A549 (cell line): ENCODE results near the gene ZFP36L1. TPM values are rescaled to one million over a fixed set of nuclear protein-coding genes. Genes with fewer than 3 reads are reported as not detected.

Experiments used
- ATAC-seq, 2 experiments: fragments of 200-7000 bp in 1 of 2; fragments of >200 bp in 1 of 2; cut with Nextera tagmentation in 1 of 2; cut with Tn5 transposase in 1 of 2; 3 replicates each; pipeline versions ENCODE4 v1.8.0 to v1.9.1; 2018 to 2020; ENCODE audit warnings: mild to moderate bottlenecking in 1 of 2, moderate library complexity in 1 of 2
- CTCF ChIA-PET: fragments of 300-600 bp; sonication (Branson Sonifier 250); formaldehyde crosslinking; extraction: SDS; loops from one replicate; lab custom pipeline; 2021; ENCODE audit warnings: antibody characterized with exemption, inconsistent platforms; lab: Yijun Ruan, JAX
- POLR2A ChIA-PET: fragments of 350-600 bp; formaldehyde crosslinking; extraction: SDS; loops from one replicate; lab custom pipeline; 2021; ENCODE audit warnings: antibody characterized with exemption, inconsistent platforms; lab: Yijun Ruan, JAX
- DNase-seq, 2 experiments: peaks; one replicate each; pipeline versions ENCODE4 v3.0.0 to v3.0.0-alpha.2; 2011 to 2016; ENCODE audit warnings: low read depth in 1 of 2, low spot score in 1 of 2
- FAIRE-seq: peaks from 2 replicates; lab custom pipeline; 2011; peaks lifted over from hg19 to GRCh38; lab: Jason Lieb, UNC
- H3K27ac ChIP-seq, 2 experiments: fragments of >200 bp; sonication (Bioruptor Twin); formaldehyde crosslinking; 3 replicates each; pipeline ENCODE4 v1.5.1; 2016 to 2017
- H3K4me1 ChIP-seq: fragments of >200 bp; sonication (Bioruptor Twin); formaldehyde crosslinking; 3 replicates; pipeline ENCODE4 v1.6.1; 2016
- H3K4me2 ChIP-seq: fragments of >200 bp; sonication (Bioruptor Twin); formaldehyde crosslinking; 3 replicates; pipeline ENCODE4 v1.6.1; 2016
- H3K4me3 ChIP-seq: fragments of >200 bp; sonication (Bioruptor Twin); formaldehyde crosslinking; 3 replicates; pipeline ENCODE4 v1.5.1; 2016
- H3K9me3 ChIP-seq: fragments of >200 bp; sonication (Bioruptor Twin); formaldehyde crosslinking; 3 replicates; pipeline ENCODE4 v1.6.1; 2016
- BCL3 ChIP-seq: fragments of >200 bp; sonication (Bioruptor Twin); formaldehyde crosslinking; IDR thresholded peaks from 3 replicates; pipeline ENCODE4 v1.6.1; 2016
- EHMT2 ChIP-seq: fragments of 200-600 bp; sonication (generic); IDR thresholded peaks from 2 replicates; pipeline ENCODE4 v1.6.1; 2016; ENCODE audit warnings: antibody characterized with exemption, low read depth, mild to moderate bottlenecking, moderate library complexity
- ELK1 ChIP-seq: fragments of 150-350 bp; IDR thresholded peaks from 2 replicates; pipeline ENCODE4 v1.6.1; 2014; ENCODE audit warnings: low read depth, mild to moderate bottlenecking, low read length
- ESRRA ChIP-seq: fragments of 150-350 bp; IDR thresholded peaks from 2 replicates; pipeline ENCODE4 v1.6.1; 2014; ENCODE audit warnings: mild to moderate bottlenecking, low read length, borderline replicate concordance
- FOSL2 ChIP-seq, 2 experiments: fragments of 450-650 bp in 1 of 2; fragments of >200 bp in 1 of 2; sonication (Bioruptor Twin) in 1 of 2; formaldehyde crosslinking; IDR thresholded peaks; 2 replicates each; pipeline versions ENCODE4 v1.5.0 to v1.6.1; 2016 to 2020; ENCODE audit warnings: mild to moderate bottlenecking in 1 of 2, moderate library complexity in 1 of 2
- HES2 ChIP-seq: fragments of >200 bp; sonication (Bioruptor Twin); formaldehyde crosslinking; IDR thresholded peaks from 2 replicates; pipeline ENCODE4 v1.6.1; 2016
- HMGXB4 ChIP-seq: fragments of 250-450 bp; sonication (Bioruptor Pico); IDR thresholded peaks from 2 replicates; pipeline ENCODE4 v1.5.0; 2021; ENCODE audit warnings: mild to moderate bottlenecking, moderate library complexity, borderline replicate concordance
- JUNB ChIP-seq: fragments of >200 bp; sonication (Bioruptor Twin); formaldehyde crosslinking; IDR thresholded peaks from 2 replicates; pipeline ENCODE4 v1.6.1; 2016
- MAFK ChIP-seq: fragments of 450-650 bp; IDR thresholded peaks from 2 replicates; pipeline ENCODE4 v1.6.1; 2014; ENCODE audit not compliant: partially characterized antibody
- MAZ ChIP-seq: fragments of 150-350 bp; IDR thresholded peaks from 2 replicates; pipeline ENCODE4 v1.6.1; 2014; ENCODE audit warnings: antibody characterized with exemption, low read depth, low read length, borderline replicate concordance
- MYC ChIP-seq: IDR thresholded peaks from 2 replicates; pipeline ENCODE4 v1.6.1; 2012; ENCODE audit warnings: mild to moderate bottlenecking, inconsistent platforms, low read length, improper control_type of control experiment, borderline replicate concordance
- NFE2L2 ChIP-seq: fragments of 150-350 bp; conservative IDR thresholded peaks from 2 replicates; pipeline ENCODE4 v1.6.1; 2014; ENCODE audit warnings: low read length
- NPAS2 ChIP-seq: fragments of 250-450 bp; sonication (Bioruptor Pico); IDR thresholded peaks from 2 replicates; pipeline ENCODE4 v1.8.0; 2022; ENCODE audit warnings: mild to moderate bottlenecking, moderate library complexity, borderline replicate concordance
- NR3C1 ChIP-seq: fragments of >200 bp; sonication (Bioruptor Twin); formaldehyde crosslinking; IDR thresholded peaks from 3 replicates; pipeline ENCODE4 v1.6.1; 2017
- POLR2AphosphoS2 ChIP-seq: conservative IDR thresholded peaks from 2 replicates; pipeline ENCODE4 v1.6.1; 2012; ENCODE audit warnings: low read length, improper control_type of control experiment, inconsistent platforms
- REST ChIP-seq: fragments of 200-600 bp; sonication (generic); IDR thresholded peaks from 2 replicates; pipeline ENCODE4 v1.6.1; 2016; ENCODE audit warnings: antibody characterized with exemption, mild to moderate bottlenecking, moderate library complexity
- RNF2 ChIP-seq: fragments of 200-600 bp; sonication (generic); IDR thresholded peaks from 2 replicates; pipeline ENCODE4 v1.6.1; 2016; ENCODE audit warnings: low read depth, mild to moderate bottlenecking, antibody characterized with exemption, moderate library complexity, borderline replicate concordance
- SMC3 ChIP-seq: fragments of >200 bp; sonication (Bioruptor Twin); formaldehyde crosslinking; IDR thresholded peaks from 3 replicates; pipeline ENCODE4 v1.6.1; 2018; ENCODE audit warnings: inconsistent platforms
- ZFP36 ChIP-seq: fragments of 450-650 bp; IDR thresholded peaks from 2 replicates; pipeline ENCODE4 v1.6.1; 2014; ENCODE audit warnings: borderline replicate concordance; ENCODE audit not compliant: partially characterized antibody
- WGBS: methylation state at CpG from one replicate; pipeline ENCODE4 v1.1.6; 2017; ENCODE audit errors: missing lambda C conversion rate; 5-methylcytosine and 5-hydroxymethylcytosine counted together
- polyA plus RNA-seq, 4 experiments: library from polyadenylated mRNA; depleted of rRNA in 3 of 4; stranded (reverse); fragments of >200 nt; fragmentation: RNase III in 1 of 4; extraction: RNeasy Plus Mini Kit Qiagen cat#74134 plus additional on column Dnase treatment in 1 of 4; gene quantifications; 2 replicates in 3 of 4; 3 replicates in 1 of 4; pipeline ENCODE4 v1.2.3, GENCODE V29; 2011 to 2017

ZFP36L1 gene
- polyA plus RNA-seq, 2 of the 4 experiments (the other 2 are of a cell fraction): 76.4 to 114 TPM

- Histone ChIP-seq H3K4me3 (no peak overlapping the region), H3K9me3 (no peaks in the 10 kb centered on the region), H3K4me1 (peaks cover 47% of the 10 kb centered on the region), H3K4me2 (peak overlapping the region; percentile 71), H3K27ac (peak overlapping the region; percentile 97 to 100)
- FAIRE-seq: no peak
- TF ChIP-seq NPAS2 (CRISPR knock-in tag) (no peak), MAFK (no peak), HES2 (no peak), MAZ (no peak), RNF2 (no peak), ELK1 (no peak), REST (no peak)
- DNase-seq: no peak
- ChIA-PET CTCF (interaction anchor here (0.6 to 10.2 kb wide), 80 partner anchors 9 to 1300 kb away, joined by 3 to 162 read pairs (median 5); partner anchors contain the start of gene ZFP36L1), POLR2A (interaction anchor here (1.0 to 13.8 kb wide), 5 partner anchors 21 to 873 kb away, joined by 3 to 187 read pairs (median 6); partner anchors contain the start of gene ZFP36L1)
- 68% methylated on average over 13 of the region's 13 CpGs for WGBS
- ATAC-seq: no peak
These were observed 24.1 kb upstream of the ZFP36L1 start for GRCh38 chr14:68816943-68817430.

- ChIA-PET CTCF (interaction anchor here (0.5 to 10.2 kb wide), 84 partner anchors 9 to 983 kb away, joined by 3 to 162 read pairs (median 4); partner anchors contain the start of gene ZFP36L1), POLR2A (interaction anchor here (1.0 to 13.8 kb wide), 5 partner anchors 20 to 872 kb away, joined by 3 to 187 read pairs (median 6); partner anchors contain the start of gene ZFP36L1)
- Histone ChIP-seq H3K4me1 (peaks cover 47% of the 10 kb centered on the region), H3K9me3 (no peaks in the 10 kb centered on the region), H3K27ac (peak overlapping the region; percentile 97 to 100), H3K4me3 (peak overlapping the region; percentile 45), H3K4me2 (peak overlapping the region; percentile 71)
- ATAC-seq (peak; percentile 90 to 92), DNase-seq (peak; percentile 92 to 93), FAIRE-seq (no peak)
- WGBS: 10% methylated on average over 24 of the region's 82 CpGs
- TF ChIP-seq HES2 (no peak), HMGXB4 (peak; percentile 98), SMC3 (peak; percentile 97), NR3C1 (no peak), FOSL2 (IDR thresholded peaks at IDR 0.05) (no peak), FOSL2 (CRISPR knock-in tag; IDR thresholded peaks at IDR 0.05) (peak; percentile 36), REST (peak; percentile 66), ZFP36 (no peak), MYC (no peak; the same call in 1 of the 2 replicates), ESRRA (no peak), NPAS2 (CRISPR knock-in tag) (peak; percentile 83), BCL3 (0 out of 3 replicates have a peak, but pooled peaks have one; percentile 31), EHMT2 (no peak), POLR2AphosphoS2 (no peak), NFE2L2 (no peak), JUNB (no peak)
These were observed 23.5 kb upstream of the ZFP36L1 start for GRCh38 chr14:68816183-68816942.
